ENCODE results near the gene LMX1A.

LMX1A gene

DNA sequence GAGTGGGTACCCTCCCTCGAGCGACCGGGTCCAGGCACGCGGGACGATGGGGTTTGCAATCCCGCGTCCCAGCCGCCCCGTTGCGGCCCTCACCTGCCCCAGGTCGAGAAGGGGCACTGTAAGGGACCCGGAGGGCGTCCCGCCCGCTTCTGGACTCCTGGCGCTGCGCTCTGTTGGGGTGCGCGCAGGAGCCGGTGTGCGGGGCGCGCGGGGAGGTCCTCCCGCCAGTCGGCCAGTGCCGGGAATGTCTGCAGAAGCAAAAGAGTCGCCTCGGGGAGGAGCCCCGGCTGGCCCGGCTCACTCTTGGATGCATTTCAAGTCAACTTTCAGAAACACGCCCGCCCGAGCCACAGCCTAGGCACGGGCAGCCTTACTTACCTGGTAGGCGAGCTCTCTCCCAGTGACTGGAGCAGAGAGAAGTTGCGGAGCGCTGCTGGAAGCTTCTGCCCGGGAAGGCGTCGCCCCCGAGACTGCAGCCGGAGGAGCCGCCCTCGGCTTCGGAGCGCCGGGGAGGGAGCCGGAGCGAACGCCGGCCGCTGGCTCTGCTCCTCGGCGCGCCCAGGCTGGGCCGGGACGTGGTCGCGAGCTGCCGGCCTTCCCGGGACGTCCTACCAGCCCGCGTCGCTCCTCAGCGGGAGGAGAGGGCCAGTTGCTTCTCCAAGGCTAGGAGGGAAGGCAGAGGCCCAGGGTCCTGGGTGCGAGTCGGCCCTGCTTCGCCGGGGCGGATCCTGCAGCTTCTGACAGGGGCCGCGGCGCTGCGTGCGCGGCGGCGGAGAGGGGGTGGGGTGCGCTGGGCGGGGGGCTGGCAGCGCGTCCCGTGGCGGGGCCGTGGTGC lies at the start of gene LMX1A:
TSS of gene LMX1A (minus strand) at position 739 of the 835 bp plus-strand sequence. CDS start 1,156 bp downstream, outside the sequence.
- DNase-seq (ENCODE audit: low read depth in 2 of 2, low spot score in 1 of 2): no peak

- no peak for DNase-seq (ENCODE audit: low read depth in 2 of 2, low spot score in 1 of 2)
These were observed 47.4 kb upstream of the LMX1A start for GRCh38 chr1:165403835-165404482.

- DNase-seq (ENCODE audit: low read depth in 2 of 2, low spot score in 1 of 2): no peak
These were observed 46.1 kb upstream of the LMX1A start for GRCh38 chr1:165402517-165403111.

DNA sequence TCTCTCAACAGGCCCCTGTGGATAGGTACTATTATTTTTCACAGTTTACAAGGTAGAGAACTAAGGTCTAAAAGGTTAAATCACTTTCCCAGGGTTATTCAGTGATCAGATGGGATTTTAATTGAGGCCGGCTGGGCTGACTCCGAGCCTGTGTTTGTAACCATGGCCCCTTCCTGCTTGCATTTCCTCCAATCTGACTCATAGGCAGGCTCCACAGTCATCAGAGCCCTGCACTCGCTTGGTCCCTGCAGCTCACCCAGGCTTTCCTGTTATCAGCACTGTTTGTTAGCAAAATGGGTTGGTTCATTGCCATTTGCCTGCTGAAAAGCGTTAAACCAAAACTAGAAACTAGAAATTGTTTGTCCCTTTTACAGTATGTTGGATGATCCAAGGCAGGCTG lies 41.4 kb upstream of the LMX1A start:
- no peak for DNase-seq (ENCODE audit: low read depth in 2 of 2, low spot score in 1 of 2)

DNA sequence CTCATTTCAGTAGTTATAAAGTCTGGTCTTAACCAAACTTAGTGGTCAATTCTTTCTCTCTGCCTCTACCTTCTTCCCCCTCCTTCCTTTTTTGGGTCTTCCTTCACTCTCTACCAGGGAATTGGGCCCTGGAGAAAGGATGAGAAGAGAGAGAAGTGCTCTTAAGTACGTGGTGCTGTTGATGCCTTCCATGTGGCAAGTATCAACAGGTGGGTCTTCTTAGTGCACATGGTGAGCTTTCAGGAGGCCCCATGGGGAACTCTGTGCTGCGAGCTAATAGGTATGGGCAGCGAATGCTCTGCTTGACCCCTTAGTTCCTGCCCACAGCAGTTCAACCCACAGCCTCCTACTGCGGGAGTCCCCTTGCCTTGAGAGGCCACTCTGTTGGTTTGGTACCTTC lies 39.4 kb upstream of the LMX1A start:
- DNase-seq (ENCODE audit: low read depth in 2 of 2, low spot score in 1 of 2): no peak

DNA sequence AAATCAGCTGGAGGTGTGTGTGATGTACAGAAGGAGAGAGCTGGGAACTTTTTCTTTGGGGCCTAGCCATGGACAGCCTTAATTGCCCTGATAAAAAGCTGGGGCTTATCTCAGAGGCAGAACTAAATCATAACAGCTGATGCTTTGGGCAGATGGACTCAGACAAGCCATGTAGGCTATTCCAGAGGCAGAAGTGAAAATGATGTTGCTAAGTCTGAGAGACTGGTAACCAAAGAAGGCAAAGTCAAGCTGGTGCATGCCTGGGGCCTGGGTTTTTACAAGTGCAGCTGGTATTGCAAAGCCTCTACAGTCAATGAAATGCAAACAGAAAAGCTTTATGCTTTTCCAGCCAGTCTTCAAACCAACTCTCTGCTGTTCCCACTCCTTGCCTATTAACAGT lies 39.0 kb upstream of the LMX1A start:
- no peak for DNase-seq (ENCODE audit: low read depth in 2 of 2, low spot score in 1 of 2)

DNA sequence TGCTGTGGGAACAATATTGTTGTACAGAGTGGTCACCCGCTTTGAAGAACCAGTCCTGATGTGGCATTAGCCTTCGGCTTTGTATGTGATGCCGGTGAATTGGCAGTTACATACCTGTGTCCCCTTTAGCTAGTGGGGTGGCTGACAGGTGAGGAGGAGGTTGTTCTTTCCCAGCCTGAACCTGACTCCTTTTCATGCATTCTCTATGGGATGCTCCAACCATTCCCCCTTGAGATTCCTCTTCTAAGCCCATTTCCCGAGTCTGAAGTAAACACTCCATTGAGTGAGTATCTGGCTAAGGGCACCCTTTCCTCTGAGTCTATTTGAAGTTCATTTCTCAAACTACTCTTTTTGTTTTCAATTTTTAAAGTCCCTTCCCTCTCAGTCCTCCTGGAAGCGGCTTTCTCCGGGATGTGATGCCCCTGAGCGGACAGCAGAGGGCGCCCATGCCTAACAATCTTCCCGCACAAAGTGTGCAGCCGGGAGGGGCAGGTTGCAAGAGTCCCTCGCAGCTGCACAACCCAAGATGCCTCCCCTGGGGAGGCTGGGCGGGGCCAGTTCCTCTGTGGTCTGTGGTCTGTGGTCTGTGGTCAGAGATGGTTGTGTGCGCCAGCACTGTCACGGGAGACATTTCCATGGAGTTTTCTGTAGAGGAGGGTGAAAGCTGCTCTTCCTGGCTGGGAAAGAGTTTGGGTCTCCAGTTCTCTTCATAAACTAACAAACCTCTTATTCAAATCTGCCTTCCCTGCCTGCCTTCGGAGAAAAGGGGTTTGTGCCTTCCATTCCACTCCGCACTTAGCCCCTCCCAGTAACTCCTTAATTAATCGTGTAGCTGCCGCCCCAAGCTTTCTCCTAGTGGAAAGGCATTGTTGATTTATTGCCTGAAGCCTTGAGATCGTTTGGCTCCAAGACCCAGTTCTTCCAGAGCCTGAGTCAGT lies 36.4 kb upstream of the LMX1A start:
- peak; percentile 71 to 79 for DNase-seq (ENCODE audit: low read depth in 2 of 2, low spot score in 1 of 2)

- no peak for DNase-seq (ENCODE audit: low read depth in 2 of 2, low spot score in 1 of 2)
These were observed 33.1 kb upstream of the LMX1A start for GRCh38 chr1:165389609-165390008.

DNA sequence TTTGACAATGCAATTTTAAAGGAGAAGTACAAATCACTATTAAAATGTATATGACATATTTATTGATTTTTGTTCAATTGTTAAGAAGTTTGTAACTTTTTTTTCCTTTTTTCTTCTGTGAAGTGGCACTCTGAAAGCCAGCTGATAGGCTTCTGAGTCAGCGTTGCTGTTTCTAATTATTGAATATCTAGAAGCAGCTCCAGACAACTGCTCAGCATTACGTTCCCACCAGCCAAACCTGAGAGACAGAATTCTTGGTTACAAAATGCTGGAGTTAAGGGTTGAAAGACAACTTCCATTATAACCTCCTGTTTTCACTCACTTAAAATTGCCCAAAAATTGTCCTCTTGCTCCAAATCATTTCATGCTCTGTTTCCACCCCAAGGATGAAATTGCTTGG lies 31.4 kb upstream of the LMX1A start:
- no peak for DNase-seq (ENCODE audit: low read depth in 2 of 2, low spot score in 1 of 2)

DNA sequence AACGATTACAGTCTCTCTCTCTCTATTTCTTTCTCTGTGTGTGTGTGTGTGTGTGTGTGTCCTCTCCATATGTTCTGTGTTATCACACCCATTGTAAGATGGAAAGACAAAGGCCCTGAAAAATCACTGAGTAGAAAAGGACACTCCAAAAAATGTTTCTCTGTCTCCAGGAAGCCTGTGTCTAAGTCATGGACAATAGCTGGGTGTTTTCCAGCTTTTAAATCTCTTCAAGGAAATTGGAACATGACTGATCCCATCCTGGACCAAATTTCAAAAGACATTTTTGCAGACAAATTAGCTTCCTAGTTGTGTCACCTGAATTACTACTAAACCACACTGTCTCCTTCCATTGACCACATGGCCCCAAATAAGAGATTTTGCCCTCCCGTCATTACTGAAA lies 31.0 kb upstream of the LMX1A start:
- no peak for DNase-seq (ENCODE audit: low read depth in 2 of 2, low spot score in 1 of 2)

- DNase-seq (ENCODE audit: low read depth in 2 of 2, low spot score in 1 of 2): no peak
These were observed 27.3 kb upstream of the LMX1A start for GRCh38 chr1:165383599-165384405.

GRCh38 chr1:165383067-165383466 lies 26.6 kb upstream of the LMX1A start:
- no peak for DNase-seq (ENCODE audit: low read depth in 2 of 2, low spot score in 1 of 2)

GRCh38 chr1:165381745-165382505 lies 25.4 kb upstream of the LMX1A start:
- no peak for DNase-seq (ENCODE audit: low read depth in 2 of 2, low spot score in 1 of 2)

GRCh38 chr1:165376811-165377311 lies 20.3 kb upstream of the LMX1A start:
- no peak for DNase-seq (ENCODE audit: low read depth in 2 of 2, low spot score in 1 of 2)

- DNase-seq (ENCODE audit: low read depth in 2 of 2, low spot score in 1 of 2): no peak
These were observed 19.7 kb upstream of the LMX1A start for GRCh38 chr1:165376041-165376810.

- no peak for DNase-seq (ENCODE audit: low read depth in 2 of 2, low spot score in 1 of 2)
These were observed 19.1 kb upstream of the LMX1A start for GRCh38 chr1:165375623-165376022.

GRCh38 chr1:165371588-165372225 lies 15.2 kb upstream of the LMX1A start:
- no peak for DNase-seq (ENCODE audit: low read depth in 2 of 2, low spot score in 1 of 2)

DNA sequence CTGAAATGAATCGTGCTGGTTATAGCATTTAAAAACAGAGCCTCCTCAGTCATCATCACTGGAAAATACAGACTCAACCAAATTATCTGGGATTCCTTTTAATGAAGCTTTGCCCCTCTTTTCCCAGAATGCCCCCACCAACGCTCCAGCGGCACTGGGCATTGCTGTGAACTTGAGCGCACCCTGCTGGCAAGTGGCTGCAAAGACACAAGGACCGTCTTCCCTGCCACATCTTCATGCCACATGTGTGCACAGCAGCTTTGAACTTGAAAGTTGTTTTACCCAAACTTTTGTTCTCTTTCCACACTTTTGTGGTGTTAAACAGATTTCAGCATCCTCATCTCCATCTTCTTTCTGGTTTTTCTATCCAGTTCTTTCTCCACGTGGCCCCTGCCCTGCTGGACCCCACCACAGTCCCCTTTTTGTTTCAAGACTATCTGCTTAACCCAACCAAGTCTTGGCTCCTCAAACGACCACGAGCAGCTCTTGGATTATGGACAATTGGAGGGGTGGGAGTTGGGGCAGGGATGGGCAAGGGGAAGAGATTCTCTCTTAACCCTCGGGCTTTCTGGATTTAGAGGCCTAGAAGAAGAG lies 12.8 kb upstream of the LMX1A start:
- peak in 1 of 2 donors; percentile 20 for DNase-seq (ENCODE audit: low read depth in 2 of 2, low spot score in 1 of 2)

Measured in stimulated activated CD8-positive, alpha-beta memory T cell treated with anti-CD3 and anti-CD28 coated beads, Interleukin-4, amount 100 ng/mL, for 4 hours (primary cell).